IMR-90 (cell line): Measurements from ENCODE around the gene METTL8. TPM values are rescaled to one million over a fixed set of nuclear protein-coding genes. Genes with fewer than 3 reads are reported as not detected.

ENCODE experiments used
- ATAC-seq: fragments of 200-7000 bp; cut with Tn5 transposase; 2 replicates; pipeline ENCODE4 v1.9.1; 2020; ENCODE audit warnings: low read depth, mild to moderate bottlenecking, moderate library complexity
- BruUV-seq: library from RNA; stranded (reverse); fragments of 400-500 nt; replicated peaks from 2 replicates; lab custom pipeline; 2021; lab: Mats Ljungman, UMichigan
- CTCF ChIA-PET: fragments of 300-600 bp; formaldehyde crosslinking; extraction: SDS; loops from one replicate; lab custom pipeline; 2021; ENCODE audit warnings: antibody characterized with exemption; lab: Yijun Ruan, JAX
- POLR2A ChIA-PET: fragments of 300-600 bp; sonication (Branson Sonifier 250); formaldehyde crosslinking; loops from one replicate; lab custom pipeline; 2022; ENCODE audit warnings: antibody characterized with exemption; ENCODE audit not compliant: unreplicated experiment; lab: Charles Lee
- DNase-seq: peaks from one replicate; pipeline ENCODE4 v3.0.0; 2013
- H2AFZ ChIP-seq: replicated peaks from 2 replicates; pipeline ENCODE3; 2013; ENCODE audit warnings: low read length, mild to moderate bottlenecking; ENCODE audit not compliant: poor library complexity
- H2AK5ac ChIP-seq: 2 replicates; pipeline ENCODE4 v1.6.1; 2013; ENCODE audit warnings: low read depth, low read length, inconsistent platforms
- H2AK9ac ChIP-seq: replicated peaks from 2 replicates; pipeline ENCODE3; 2013; ENCODE audit warnings: mild to moderate bottlenecking, low read depth, low read length, moderate library complexity; ENCODE audit not compliant: poor library complexity
- H2BK120ac ChIP-seq: 2 replicates; pipeline ENCODE4 v1.6.1; 2013; ENCODE audit warnings: low read depth, low read length, inconsistent platforms
- H2BK15ac ChIP-seq: 3 replicates; pipeline ENCODE4 v1.6.1; 2013; ENCODE audit warnings: low read depth, low read length, inconsistent platforms
- H2BK20ac ChIP-seq: 2 replicates; pipeline ENCODE4 v1.6.1; 2013; ENCODE audit warnings: low read depth, mild to moderate bottlenecking, inconsistent platforms, low read length, moderate library complexity
- H2BK5ac ChIP-seq: 2 replicates; pipeline ENCODE4 v1.6.1; 2013; ENCODE audit warnings: mild to moderate bottlenecking, low read depth, low read length, inconsistent platforms; ENCODE audit not compliant: poor library complexity, severe bottlenecking
- H3K14ac ChIP-seq: replicated peaks from 2 replicates; pipeline ENCODE4 v1.6.1; 2013; ENCODE audit warnings: low read depth, low read length, inconsistent platforms
- H3K18ac ChIP-seq: 2 replicates; pipeline ENCODE4 v1.6.1; 2013; ENCODE audit warnings: low read depth, low read length, control low read depth
- H3K23ac ChIP-seq: 2 replicates; pipeline ENCODE4 v1.6.1; 2013; ENCODE audit warnings: low read depth, low read length, inconsistent platforms
- H3K27ac ChIP-seq: 2 replicates; pipeline ENCODE4 v1.5.1; 2013; ENCODE audit warnings: mild to moderate bottlenecking, control low read depth, low read length; ENCODE audit not compliant: insufficient read depth
- H3K27me3 ChIP-seq: 2 replicates; pipeline ENCODE4 v1.6.1; 2013; ENCODE audit warnings: low read length; ENCODE audit not compliant: control insufficient read depth, insufficient read depth
- H3K36me3 ChIP-seq: 2 replicates; pipeline ENCODE4 v1.6.1; 2013; ENCODE audit warnings: low read length, mixed read lengths; ENCODE audit not compliant: control insufficient read depth, insufficient read depth
- H3K4ac ChIP-seq: 2 replicates; pipeline ENCODE4 v1.6.1; 2013; ENCODE audit warnings: low read depth, low read length, inconsistent platforms
- H3K4me1 ChIP-seq: 2 replicates; pipeline ENCODE4 v1.6.1; 2013; ENCODE audit warnings: low read length, mixed read lengths; ENCODE audit not compliant: control insufficient read depth, insufficient read depth
- H3K4me2 ChIP-seq: 2 replicates; pipeline ENCODE4 v1.6.1; 2013; ENCODE audit warnings: low read depth, mild to moderate bottlenecking, control low read depth, low read length, moderate library complexity
- H3K4me3 ChIP-seq: 2 replicates; pipeline ENCODE4 v1.5.1; 2013; ENCODE audit warnings: low read depth, mild to moderate bottlenecking, control low read depth, low read length, moderate library complexity; ENCODE audit not compliant: insufficient read depth
- H3K56ac ChIP-seq: 2 replicates; pipeline ENCODE4 v1.6.1; 2013; ENCODE audit warnings: low read length, inconsistent platforms; ENCODE audit not compliant: insufficient read depth; ENCODE audit errors: extremely low read depth
- H3K79me1 ChIP-seq, 2 experiments: 2 replicates each; pipeline ENCODE4 v1.6.1; 2013; ENCODE audit warnings: low read length in 2 of 2, inconsistent platforms in 1 of 2, low read depth in 1 of 2
- H3K9ac ChIP-seq: 2 replicates; pipeline ENCODE4 v1.6.1; 2013; ENCODE audit warnings: low read depth, low read length, control low read depth
- H3K9me1 ChIP-seq: 2 replicates; pipeline ENCODE4 v1.6.1; 2013; ENCODE audit warnings: low read length, inconsistent platforms; ENCODE audit not compliant: insufficient read depth
- H3K9me3 ChIP-seq: 2 replicates; pipeline ENCODE4 v1.6.1; 2013; ENCODE audit warnings: low read length; ENCODE audit not compliant: control insufficient read depth, insufficient read depth
- H4K20me1 ChIP-seq: 2 replicates; pipeline ENCODE4 v1.6.1; 2013; ENCODE audit warnings: low read length, inconsistent platforms; ENCODE audit not compliant: insufficient read depth
- H4K5ac ChIP-seq: 2 replicates; pipeline ENCODE4 v1.6.1; 2013; ENCODE audit warnings: mild to moderate bottlenecking, low read depth, low read length, control low read depth
- H4K8ac ChIP-seq, 2 experiments: 2 replicates each; pipeline ENCODE4 v1.6.1; 2013; ENCODE audit warnings: low read depth in 2 of 2, low read length in 2 of 2, control low read depth in 1 of 2, inconsistent platforms in 1 of 2
- H4K91ac ChIP-seq: 2 replicates; pipeline ENCODE4 v1.6.1; 2013; ENCODE audit warnings: low read depth, low read length, inconsistent platforms; ENCODE audit not compliant: insufficient read depth
- POLR2A ChIP-seq: IDR thresholded peaks from 2 replicates; pipeline ENCODE4 v1.6.1; 2012; ENCODE audit warnings: mild to moderate bottlenecking, low read depth, low read length
- WGBS, 2 experiments: methylation state at CpG; one replicate each; pipeline versions ENCODE4 v1.1.5 to v1.1.7; 2013; ENCODE audit warnings: missing lambda C conversion rate in 2 of 2; ENCODE audit not compliant: insufficient read length in 1 of 2; ENCODE audit errors: extremely low coverage in 2 of 2; 5-methylcytosine and 5-hydroxymethylcytosine counted together
- dilution Hi-C: fragments of 300-500 bp; cut with HindIII; formaldehyde crosslinking; loops from one replicate; pipeline ENCODE4 v1.14.3; 2018; ENCODE audit warnings: low sequenced_read_pairs; ENCODE audit not compliant: unreplicated experiment
- in situ Hi-C: fragments of 300-500 bp; cut with MboI; formaldehyde crosslinking; loops from 3 replicates; pipeline ENCODE4 v1.14.3; 2019; ENCODE audit warnings: low sequenced_read_pairs, inconsistent platforms, mixed read lengths
- intact Hi-C: fragments of 100-400 bp; cut with micrococcal nuclease; formaldehyde crosslinking; loops from 2 replicates; pipeline ENCODE4 v1.10.0; 2022
- polyA plus RNA-seq, 3 experiments: library from polyadenylated mRNA; depleted of rRNA; stranded (reverse); fragments of >200 nt; gene quantifications; 2 replicates each; pipeline ENCODE4 v1.2.3, GENCODE V29; 2012; ENCODE audit warnings: low replicate concordance in 1 of 3
- total RNA-seq: library from RNA; depleted of rRNA; stranded (reverse); fragments of >200 nt; gene quantifications from 2 replicates; pipeline ENCODE4 v1.2.3, GENCODE V29; 2012

Gene METTL8
- total and polyA plus RNA-seq, 2 of the 4 experiments (the other 2 are of a cell fraction): 6.9 to 10.6 TPM

GRCh38 chr2:171452773-171453172 lies 19.0 kb upstream of the METTL8 start:
- no peak overlapping the region for H3K23ac ChIP-seq
- no TSS peak for BruUV-seq
- no peaks in the 10 kb centered on the region for H4K20me1 ChIP-seq
- no peak overlapping the region for H3K4me3 ChIP-seq
- H3K27ac ChIP-seq: no peak overlapping the region
- no peak overlapping the region for H2BK5ac ChIP-seq
- in situ Hi-C loops (no loop called here), intact Hi-C loops (no loop called here), dilution Hi-C loops (no loop called here)
- POLR2A ChIA-PET: no interaction called here
- H3K14ac ChIP-seq: no peak overlapping the region
- DNase-seq (no peak), ATAC-seq (no peak)
- H2BK20ac ChIP-seq: no peak overlapping the region
- H3K4ac ChIP-seq: no peak overlapping the region
- no peak overlapping the region for H4K91ac ChIP-seq
- no peaks in the 10 kb centered on the region for H3K27me3 ChIP-seq
- no CpG with 5 or more reads among the region's 4 CpGs for WGBS, 2 experiments
- H2BK15ac ChIP-seq: no peak overlapping the region
- H3K36me3 ChIP-seq: peaks cover 8% of the 10 kb centered on the region
- no peak overlapping the region for H2AK5ac ChIP-seq
- no peak overlapping the region for H2AFZ ChIP-seq
- H3K18ac ChIP-seq: no peak overlapping the region
- no peak overlapping the region for H2BK120ac ChIP-seq
- H4K8ac ChIP-seq: no peak overlapping the region
- TF ChIP-seq POLR2A: no peak
- H3K9me1 ChIP-seq: no peaks in the 10 kb centered on the region
- CTCF ChIA-PET: no interaction called here
- no peak overlapping the region for H3K4me2 ChIP-seq
- H2AK9ac ChIP-seq: no peak overlapping the region
- H3K79me1 ChIP-seq: 0 out of 4 replicates have a peak, but pooled peaks cover 0 to 3% of the 10 kb centered on the region in 2 experiments
- no peak overlapping the region for H4K5ac ChIP-seq
- no peak overlapping the region for H3K9ac ChIP-seq
- no peaks in the 10 kb centered on the region for H3K9me3 ChIP-seq
- no peaks in the 10 kb centered on the region for H3K4me1 ChIP-seq
- H3K56ac ChIP-seq: no peak overlapping the region
